ENCODE measurements around the gene FAM111B.
"Not testable (repeated sequence)": the region's sequence is repeated elsewhere in the genome, so short reads cannot be mapped to it uniquely, and the experiment has no call there.

The FAM111B gene

GRCh38 chr11:59095225-59095624 lies 11.8 kb upstream of the FAM111B start:
- not testable (repeated sequence) for H2BK15ac ChIP-seq (ENCODE audit: low read length); H3K4me2 ChIP-seq (ENCODE audit: insufficient read depth, low read length, poor library complexity, severe bottlenecking); H3K18ac ChIP-seq (ENCODE audit: low read length); H2BK5ac ChIP-seq (ENCODE audit: low read length); H2BK12ac ChIP-seq (ENCODE audit: low read length); H3K23ac ChIP-seq (ENCODE audit: low read depth, low read length, poor library complexity); H3K36me3 ChIP-seq (replicated peaks in 1 of 2; ENCODE audit: control insufficient read depth in 2 of 2, insufficient read depth in 2 of 2, low read length in 2 of 2); H3K27me3 ChIP-seq (ENCODE audit: control insufficient read depth in 3 of 3, insufficient read depth in 3 of 3, low read depth in 1 of 3, low read length in 3 of 3); H3K9me3 ChIP-seq (replicated peaks in 1 of 2; ENCODE audit: control insufficient read depth in 2 of 2, insufficient read depth in 1 of 2, low read depth in 1 of 2, low read length in 2 of 2); H2AFZ ChIP-seq (ENCODE audit: low read length); H3K4ac ChIP-seq (ENCODE audit: low read length); H4K8ac ChIP-seq (ENCODE audit: low read depth, low read length); H3K27ac ChIP-seq (replicated peaks; ENCODE audit: low read length); DNase-seq (ENCODE audit: low spot score); H3K14ac ChIP-seq (ENCODE audit: low read length); H3K79me1 ChIP-seq (ENCODE audit: low read depth, low read length); H3K4me3 ChIP-seq (ENCODE audit: low read length in 2 of 2); H2AK5ac ChIP-seq (ENCODE audit: low read depth, low read length); H3K9ac ChIP-seq (ENCODE audit: low read depth, low read length, poor library complexity); H2BK120ac ChIP-seq (ENCODE audit: low read depth, low read length); H3K4me1 ChIP-seq (ENCODE audit: control insufficient read depth in 2 of 2, insufficient read depth in 1 of 2, low read depth in 1 of 2, low read length in 2 of 2); H4K91ac ChIP-seq (ENCODE audit: low read depth, low read length, poor library complexity)
- no CpG with 5 or more reads among the region's 1 CpG for WGBS, 2 donors (ENCODE audit: extremely low coverage in 2 of 2, insufficient read length in 2 of 2, insufficient replicate concordance in 1 of 2)

GRCh38 chr11:59095972-59096575 lies 11.0 kb upstream of the FAM111B start:
- not testable (repeated sequence) for H2AFZ ChIP-seq (ENCODE audit: low read length); H3K27me3 ChIP-seq (ENCODE audit: control insufficient read depth in 3 of 3, insufficient read depth in 3 of 3, low read depth in 1 of 3, low read length in 3 of 3); H3K18ac ChIP-seq (ENCODE audit: low read length); H2BK120ac ChIP-seq (ENCODE audit: low read depth, low read length); H3K27ac ChIP-seq (replicated peaks; ENCODE audit: low read length); H3K4me3 ChIP-seq (ENCODE audit: low read length in 2 of 2); H3K4ac ChIP-seq (ENCODE audit: low read length); H2BK5ac ChIP-seq (ENCODE audit: low read length); H2BK12ac ChIP-seq (ENCODE audit: low read length); H3K36me3 ChIP-seq (replicated peaks in 1 of 2; ENCODE audit: control insufficient read depth in 2 of 2, insufficient read depth in 2 of 2, low read length in 2 of 2); DNase-seq (ENCODE audit: low spot score); H3K9me3 ChIP-seq (replicated peaks in 1 of 2; ENCODE audit: control insufficient read depth in 2 of 2, insufficient read depth in 1 of 2, low read depth in 1 of 2, low read length in 2 of 2); H2BK15ac ChIP-seq (ENCODE audit: low read length); H3K4me2 ChIP-seq (ENCODE audit: insufficient read depth, low read length, poor library complexity, severe bottlenecking); H4K91ac ChIP-seq (ENCODE audit: low read depth, low read length, poor library complexity); H3K79me1 ChIP-seq (ENCODE audit: low read depth, low read length); H3K4me1 ChIP-seq (ENCODE audit: control insufficient read depth in 2 of 2, insufficient read depth in 1 of 2, low read depth in 1 of 2, low read length in 2 of 2); H2AK5ac ChIP-seq (ENCODE audit: low read depth, low read length); H3K14ac ChIP-seq (ENCODE audit: low read length); H3K9ac ChIP-seq (ENCODE audit: low read depth, low read length, poor library complexity); H3K23ac ChIP-seq (ENCODE audit: low read depth, low read length, poor library complexity); H4K8ac ChIP-seq (ENCODE audit: low read depth, low read length)
- WGBS, 2 donors (ENCODE audit: extremely low coverage in 2 of 2, insufficient read length in 2 of 2, insufficient replicate concordance in 1 of 2): no CpG with 5 or more reads among the region's 5 CpGs

- Histone ChIP-seq H2BK12ac (ENCODE audit: low read length) (no peak overlapping the region), H3K9ac (ENCODE audit: low read depth, low read length, poor library complexity) (no peak overlapping the region), H3K18ac (ENCODE audit: low read length) (no peak overlapping the region), H2AK5ac (ENCODE audit: low read depth, low read length) (no peak overlapping the region), H3K4ac (ENCODE audit: low read length) (no peak overlapping the region), H3K4me2 (ENCODE audit: insufficient read depth, low read length, poor library complexity, severe bottlenecking) (no peak overlapping the region), H3K27me3 (ENCODE audit: control insufficient read depth in 3 of 3, insufficient read depth in 3 of 3, low read depth in 1 of 3, low read length in 3 of 3) (peaks cover 0 to 10% (median 0%) of the 10 kb centered on the region in 3 experiments), H3K79me1 (ENCODE audit: low read depth, low read length) (no peaks in the 10 kb centered on the region), H3K4me3 (ENCODE audit: low read length in 2 of 2) (no peak overlapping the region), H3K4me1 (ENCODE audit: control insufficient read depth in 2 of 2, insufficient read depth in 1 of 2, low read depth in 1 of 2, low read length in 2 of 2) (no peaks in the 10 kb centered on the region), H2BK120ac (ENCODE audit: low read depth, low read length) (no peak overlapping the region), H4K91ac (ENCODE audit: low read depth, low read length, poor library complexity) (no peak overlapping the region), H3K36me3 (replicated peaks in 1 of 2; ENCODE audit: control insufficient read depth in 2 of 2, insufficient read depth in 2 of 2, low read length in 2 of 2) (no peaks in the 10 kb centered on the region), H3K27ac (replicated peaks; ENCODE audit: low read length) (no peak overlapping the region), H2BK15ac (ENCODE audit: low read length) (no peak overlapping the region), H3K23ac (ENCODE audit: low read depth, low read length, poor library complexity) (no peak overlapping the region), H2BK5ac (ENCODE audit: low read length) (no peak overlapping the region), H3K9me3 (replicated peaks in 1 of 2; ENCODE audit: control insufficient read depth in 2 of 2, insufficient read depth in 1 of 2, low read depth in 1 of 2, low read length in 2 of 2) (no peaks in the 10 kb centered on the region), H4K8ac (ENCODE audit: low read depth, low read length) (no peak overlapping the region), H3K14ac (ENCODE audit: low read length) (no peak overlapping the region), H2AFZ (ENCODE audit: low read length) (no peak overlapping the region)
- no CpG with 5 or more reads among the region's 5 CpGs for WGBS, 2 donors (ENCODE audit: extremely low coverage in 2 of 2, insufficient read length in 2 of 2, insufficient replicate concordance in 1 of 2)
- peak; percentile 35 for DNase-seq (ENCODE audit: low spot score)
Measured at GRCh38 chr11:59097113-59097708, 9.8 kb upstream of the FAM111B start.

GRCh38 chr11:59097938-59098337 lies 9.1 kb upstream of the FAM111B start:
- H3K9me3 ChIP-seq (replicated peaks in 1 of 2; ENCODE audit: control insufficient read depth in 2 of 2, insufficient read depth in 1 of 2, low read depth in 1 of 2, low read length in 2 of 2); H4K8ac ChIP-seq (ENCODE audit: low read depth, low read length); DNase-seq (ENCODE audit: low spot score); H2AFZ ChIP-seq (ENCODE audit: low read length); H3K4ac ChIP-seq (ENCODE audit: low read length); H3K79me1 ChIP-seq (ENCODE audit: low read depth, low read length); H2BK120ac ChIP-seq (ENCODE audit: low read depth, low read length); H3K23ac ChIP-seq (ENCODE audit: low read depth, low read length, poor library complexity); H3K27ac ChIP-seq (replicated peaks; ENCODE audit: low read length); H2BK15ac ChIP-seq (ENCODE audit: low read length); H3K4me1 ChIP-seq (ENCODE audit: control insufficient read depth in 2 of 2, insufficient read depth in 1 of 2, low read depth in 1 of 2, low read length in 2 of 2); H3K4me2 ChIP-seq (ENCODE audit: insufficient read depth, low read length, poor library complexity, severe bottlenecking); H2BK12ac ChIP-seq (ENCODE audit: low read length); H3K9ac ChIP-seq (ENCODE audit: low read depth, low read length, poor library complexity); H2BK5ac ChIP-seq (ENCODE audit: low read length); H3K36me3 ChIP-seq (replicated peaks in 1 of 2; ENCODE audit: control insufficient read depth in 2 of 2, insufficient read depth in 2 of 2, low read length in 2 of 2); H4K91ac ChIP-seq (ENCODE audit: low read depth, low read length, poor library complexity); H2AK5ac ChIP-seq (ENCODE audit: low read depth, low read length); H3K14ac ChIP-seq (ENCODE audit: low read length); H3K18ac ChIP-seq (ENCODE audit: low read length); H3K4me3 ChIP-seq (ENCODE audit: low read length in 2 of 2): not testable (repeated sequence)
- H3K27me3 ChIP-seq (ENCODE audit: control insufficient read depth in 3 of 3, insufficient read depth in 3 of 3, low read depth in 1 of 3, low read length in 3 of 3): peaks cover 0 to 14% (median 1%) of the 10 kb centered on the region in 3 experiments
- no CpG with 5 or more reads among the region's 8 CpGs for WGBS, 2 donors (ENCODE audit: extremely low coverage in 2 of 2, insufficient read length in 2 of 2, insufficient replicate concordance in 1 of 2)
